GM21723 (cell line): Measurements from ENCODE around the gene RNPS1.

Experiments
- ATAC-seq: cut with Tn5 transposase; IDR thresholded peaks from one replicate; pipeline ENCODE4 v1.9.1; 2021; ENCODE audit warnings: mild to moderate bottlenecking, moderate library complexity; ENCODE audit not compliant: unreplicated experiment

The RNPS1 gene

GRCh38 chr16:2267913-2268666 lies at the start of gene RNPS1:
TSS of gene RNPS1 (minus strand) at chr16:2268126. CDS start at chr16:2264643, 3,483 bp downstream.
- ATAC-seq = peak; percentile 77

- ATAC-seq = no peak
Measured at GRCh38 chr16:2317231-2318020, 49.5 kb upstream of the RNPS1 start.

- no peak for ATAC-seq
Measured at GRCh38 chr16:2308089-2308962, 40.4 kb upstream of the RNPS1 start.

- ATAC-seq = no peak
Measured at GRCh38 chr16:2299915-2300192, 31.9 kb upstream of the RNPS1 start.

GRCh38 chr16:2299121-2299914 lies 31.4 kb upstream of the RNPS1 start:
- no peak for ATAC-seq

- no peak for ATAC-seq
Measured at GRCh38 chr16:2298621-2299020, 30.7 kb upstream of the RNPS1 start.

- ATAC-seq = no peak
Measured at GRCh38 chr16:2297506-2297860, 29.6 kb upstream of the RNPS1 start.

- no peak for ATAC-seq
Measured at GRCh38 chr16:2296661-2297505, 29.0 kb upstream of the RNPS1 start.

GRCh38 chr16:2295056-2295798 lies 27.3 kb upstream of the RNPS1 start:
- ATAC-seq = no peak

- ATAC-seq = no peak
Measured at GRCh38 chr16:2292221-2292620, 24.3 kb upstream of the RNPS1 start.

GRCh38 chr16:2289282-2289681 lies 21.4 kb upstream of the RNPS1 start:
- ATAC-seq = no peak

- no peak for ATAC-seq
Measured at GRCh38 chr16:2288726-2289125, 20.8 kb upstream of the RNPS1 start.

- ATAC-seq = no peak
Measured at GRCh38 chr16:2287916-2288547, 20.1 kb upstream of the RNPS1 start.

- no peak for ATAC-seq
Measured at GRCh38 chr16:2286550-2286949, 18.6 kb upstream of the RNPS1 start.

GRCh38 chr16:2285731-2286191 lies 17.8 kb upstream of the RNPS1 start:
- no peak for ATAC-seq

- ATAC-seq = no peak
Measured at GRCh38 chr16:2284797-2285576, 17.1 kb upstream of the RNPS1 start.

- no peak for ATAC-seq
Measured at GRCh38 chr16:2284001-2284770, 16.3 kb upstream of the RNPS1 start.
